Muscle of leg (tissue), 11 donors: ENCODE results near the gene MAGI3. TPM values are rescaled to one million over a fixed set of nuclear protein-coding genes. Genes with fewer than 3 reads are reported as not detected.
"Not testable (repeated sequence)": the region's sequence is repeated elsewhere in the genome, so short reads cannot be mapped to it uniquely, and the experiment has no call there.

Experiments used
- DNase-seq: peaks from one replicate; pipeline ENCODE4 v3.0.0; 2013
- H3K27ac ChIP-seq: one replicate; pipeline ENCODE4 v1.5.1; 2013; ENCODE audit warnings: mild to moderate bottlenecking, low read length, control low read depth
- H3K27me3 ChIP-seq: one replicate; pipeline ENCODE4 v1.6.1; 2013; ENCODE audit warnings: low read length; ENCODE audit not compliant: control insufficient read depth, insufficient read depth
- H3K36me3 ChIP-seq: one replicate; pipeline ENCODE4 v1.6.1; 2013; ENCODE audit warnings: low read length; ENCODE audit not compliant: control insufficient read depth, insufficient read depth
- H3K4me1 ChIP-seq: one replicate; pipeline ENCODE4 v1.6.1; 2013; ENCODE audit warnings: low read length; ENCODE audit not compliant: control insufficient read depth, insufficient read depth
- H3K4me3 ChIP-seq: one replicate; pipeline ENCODE4 v1.5.1; 2013; ENCODE audit warnings: low read length, control low read depth
- H3K9me3 ChIP-seq: replicated peaks from 2 replicates; pipeline ENCODE4 v1.6.1; 2013; ENCODE audit warnings: low read depth, low read length; ENCODE audit not compliant: control insufficient read depth
- WGBS: methylation state at CpG from one replicate; pipeline ENCODE4 v1.1.5; 2013; ENCODE audit warnings: missing lambda C conversion rate; ENCODE audit not compliant: insufficient coverage; 5-methylcytosine and 5-hydroxymethylcytosine counted together
- polyA plus RNA-seq, 8 donors: library from polyadenylated mRNA; unstranded; fragments of 120-200 nt; gene quantifications; one replicate each; pipeline versions ENCODE4 v1.2.1 to v1.2.3, GENCODE V29; 2013; ENCODE audit warnings: inconsistent platforms in 1 of 8, low replicate concordance in 1 of 8; ENCODE audit not compliant: insufficient read length in 8 of 8, insufficient read depth in 1 of 8
- total RNA-seq: library from RNA; stranded (reverse); fragments of 120-200 nt; gene quantifications from one replicate; pipeline ENCODE4 v1.2.4, GENCODE V29; 2013

MAGI3 gene
- total and polyA plus RNA-seq, 9 donors = 9.7 to 16.6 (median 13.0) TPM

GRCh38 chr1:113592230-113592629, 201.9 kb downstream of the MAGI3 start:
- Histone ChIP-seq H3K4me3 (no peak overlapping the region), H3K27ac (no peak overlapping the region), H3K36me3 (peaks cover 2% of the 10 kb centered on the region), H3K9me3 (peaks cover 6% of the 10 kb centered on the region), H3K27me3 (no peaks in the 10 kb centered on the region), H3K4me1 (no peaks in the 10 kb centered on the region)
- DNase-seq = no peak
- no CpG with 5 or more reads among the region's 1 CpG for WGBS

GRCh38 chr1:113593550-113594297, 203.4 kb downstream of the MAGI3 start:
- no peak overlapping the region for H3K4me3 ChIP-seq
- no peak overlapping the region for H3K27ac ChIP-seq
- DNase-seq = no peak
- H3K4me1 ChIP-seq = no peaks in the 10 kb centered on the region
- WGBS = no CpG with 5 or more reads among the region's 4 CpGs
- H3K9me3 ChIP-seq = peaks cover 9% of the 10 kb centered on the region
- H3K27me3 ChIP-seq = no peaks in the 10 kb centered on the region
- H3K36me3 ChIP-seq = peaks cover 5% of the 10 kb centered on the region

DNA sequence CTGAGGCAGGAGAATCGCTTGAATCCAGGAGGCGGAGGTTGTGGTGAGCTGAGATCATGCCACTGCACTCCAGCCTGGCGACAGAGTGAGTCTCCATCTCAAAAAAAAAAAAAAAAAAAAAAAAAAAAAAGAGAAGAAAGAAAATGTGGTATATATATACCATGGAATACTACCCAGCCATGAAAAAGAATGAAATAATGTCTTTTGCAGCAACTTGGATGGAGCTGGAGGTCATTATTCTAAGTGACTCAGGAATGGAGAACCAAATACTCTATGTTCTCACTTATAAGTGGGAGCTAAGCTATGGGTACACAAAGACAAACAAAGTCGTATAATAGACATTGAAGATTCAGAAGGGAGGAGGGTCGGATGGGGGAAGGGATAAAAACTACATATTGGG, 214.2 kb downstream of the MAGI3 start:
- not testable (repeated sequence) for H3K4me1 ChIP-seq, H3K27me3 ChIP-seq, H3K4me3 ChIP-seq, DNase-seq, H3K27ac ChIP-seq, H3K36me3 ChIP-seq, H3K9me3 ChIP-seq
- WGBS = no CpG with 5 or more reads among the region's 5 CpGs

DNA sequence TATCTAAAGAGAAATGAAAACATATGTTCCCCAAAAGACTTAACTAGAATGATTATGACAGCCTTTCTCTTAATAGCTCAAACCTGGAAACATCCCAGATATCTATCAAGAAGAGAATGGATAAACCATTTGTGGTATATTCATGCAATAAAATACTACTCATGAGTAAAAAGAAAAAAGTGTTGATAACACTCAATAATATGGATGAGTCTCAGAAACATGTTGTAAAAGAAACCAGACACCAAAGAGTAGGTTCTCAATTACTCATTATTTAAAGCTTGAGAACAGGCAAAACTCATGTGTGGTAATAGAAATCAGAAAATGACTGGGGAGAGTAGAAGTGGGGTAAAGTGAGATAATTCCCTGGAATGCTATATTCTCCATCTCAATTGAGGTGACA, 214.8 kb downstream of the MAGI3 start:
- Histone ChIP-seq H3K4me1 (peaks cover 4% of the 10 kb centered on the region), H3K27me3 (no peaks in the 10 kb centered on the region), H3K9me3 (peaks cover 5% of the 10 kb centered on the region), H3K36me3 (no peaks in the 10 kb centered on the region), H3K4me3 (no peak overlapping the region), H3K27ac (no peak overlapping the region)
- no peak for DNase-seq

GRCh38 chr1:113608399-113608798, 218.1 kb downstream of the MAGI3 start:
- no peaks in the 10 kb centered on the region for H3K27me3 ChIP-seq
- H3K27ac ChIP-seq = peak overlapping the region; percentile 47
- no peaks in the 10 kb centered on the region for H3K9me3 ChIP-seq
- H3K4me1 ChIP-seq = peaks cover 4% of the 10 kb centered on the region
- H3K4me3 ChIP-seq = no peak overlapping the region
- 0% methylated on average over 2 of the region's 3 CpGs for WGBS
- DNase-seq = peak; percentile 56
- H3K36me3 ChIP-seq = no peaks in the 10 kb centered on the region

- H3K4me1 ChIP-seq = peaks cover 4% of the 10 kb centered on the region
Measured at GRCh38 chr1:113610372-113610771, 220.1 kb downstream of the MAGI3 start.

GRCh38 chr1:113615425-113615824, 225.1 kb downstream of the MAGI3 start:
- no peak for DNase-seq
- H3K4me3 ChIP-seq = no peak overlapping the region
- H3K36me3 ChIP-seq = no peaks in the 10 kb centered on the region
- no peaks in the 10 kb centered on the region for H3K4me1 ChIP-seq
- no peak overlapping the region for H3K27ac ChIP-seq
- H3K27me3 ChIP-seq = no peaks in the 10 kb centered on the region
- H3K9me3 ChIP-seq = no peaks in the 10 kb centered on the region

More at GRCh38 chr1:113610372-113610771, 220.1 kb downstream of the MAGI3 start:
- no peak for DNase-seq
- Histone ChIP-seq H3K27ac (no peak overlapping the region), H3K9me3 (no peaks in the 10 kb centered on the region), H3K27me3 (no peaks in the 10 kb centered on the region), H3K36me3 (no peaks in the 10 kb centered on the region), H3K4me3 (no peak overlapping the region)
- WGBS = 100% methylated on average over 5 of the region's 5 CpGs

- no peaks in the 10 kb centered on the region for H3K4me1 ChIP-seq
- no peak overlapping the region for H3K4me3 ChIP-seq
- 43% methylated on average over 2 of the region's 4 CpGs for WGBS
- H3K36me3 ChIP-seq = no peaks in the 10 kb centered on the region
- H3K9me3 ChIP-seq = no peaks in the 10 kb centered on the region
- H3K27me3 ChIP-seq = no peaks in the 10 kb centered on the region
- peak; percentile 76 for DNase-seq
- no peak overlapping the region for H3K27ac ChIP-seq
Measured at GRCh38 chr1:113616156-113616555, 225.8 kb downstream of the MAGI3 start.

DNA sequence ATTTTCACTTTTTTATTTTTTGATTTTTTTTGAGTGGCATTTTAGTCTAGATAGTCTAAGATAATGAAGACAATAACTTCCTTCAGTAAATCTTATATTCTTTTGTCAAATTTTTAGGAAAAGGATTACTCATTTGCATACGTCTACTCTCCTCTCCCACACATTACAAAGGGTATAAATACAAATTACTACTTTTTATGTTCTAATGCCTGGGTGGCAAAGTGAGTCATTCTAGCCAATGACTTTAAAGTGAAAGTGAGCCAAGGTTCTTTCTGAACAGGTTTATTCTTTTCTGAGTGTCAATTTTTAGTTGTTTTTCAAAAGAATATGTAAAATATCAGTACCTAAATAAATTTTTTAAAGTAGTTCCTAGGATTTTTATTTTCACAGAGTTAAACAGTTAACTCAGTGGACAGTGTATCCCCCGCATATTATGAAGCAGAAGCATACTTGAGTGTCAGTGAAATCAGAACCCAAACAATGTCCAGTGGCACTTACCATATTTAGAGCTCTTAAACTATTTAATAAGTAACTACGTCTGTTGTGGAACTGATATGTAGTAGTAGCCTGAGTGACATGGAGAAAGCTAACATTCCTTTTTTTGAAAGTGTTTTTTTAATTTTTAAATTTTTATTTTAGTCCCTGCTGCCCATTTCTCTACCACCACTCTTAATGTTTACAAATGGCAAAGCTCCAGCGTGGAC, 227.3 kb downstream of the MAGI3 start:
- H3K4me1 ChIP-seq = no peaks in the 10 kb centered on the region
- no peak overlapping the region for H3K27ac ChIP-seq
- H3K9me3 ChIP-seq = no peaks in the 10 kb centered on the region
- H3K36me3 ChIP-seq = no peaks in the 10 kb centered on the region
- DNase-seq = no peak
- WGBS = no CpG with 5 or more reads among the region's 4 CpGs
- no peaks in the 10 kb centered on the region for H3K27me3 ChIP-seq
- H3K4me3 ChIP-seq = no peak overlapping the region

DNA sequence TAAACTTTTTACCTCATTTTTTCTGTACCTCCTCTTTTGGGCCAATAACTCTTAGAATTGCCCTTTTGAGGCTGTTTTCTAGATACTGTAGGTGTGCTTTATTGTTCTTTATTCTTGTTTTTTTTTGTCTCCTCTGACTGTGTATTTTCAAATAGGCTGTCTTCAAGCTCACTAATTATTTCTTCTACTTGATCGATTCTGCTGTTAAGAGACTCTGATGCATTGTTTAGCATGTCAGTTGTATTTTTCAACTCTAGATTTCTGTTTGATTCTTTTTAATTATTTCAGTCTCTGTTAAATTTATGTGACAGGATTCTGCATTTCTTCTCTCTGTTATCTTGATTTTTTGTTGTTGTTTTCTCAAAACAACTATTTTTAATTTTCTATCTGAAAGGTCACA, 238.7 kb downstream of the MAGI3 start:
- Histone ChIP-seq H3K27me3 (no peaks in the 10 kb centered on the region), H3K4me3 (no peak overlapping the region), H3K4me1 (no peaks in the 10 kb centered on the region), H3K9me3 (peaks cover 29% of the 10 kb centered on the region), H3K27ac (no peak overlapping the region), H3K36me3 (no peaks in the 10 kb centered on the region)
- no CpG with 5 or more reads among the region's 1 CpG for WGBS
- no peak for DNase-seq
